Myocyte (in vitro differentiated cells): ENCODE data around the gene PBXIP1. TPM values are rescaled to one million over a fixed set of nuclear protein-coding genes. Genes with fewer than 3 reads are reported as not detected.

Experiments used
- DNase-seq: peaks from one replicate; pipeline ENCODE4 v3.0.0-alpha.2; 2012; ENCODE audit warnings: low read depth
- total RNA-seq: library from RNA; depleted of rRNA; stranded (reverse); fragments of >200 nt; gene quantifications from 2 replicates; pipeline ENCODE4 v1.2.3, GENCODE V29; 2014

PBXIP1 gene
- total RNA-seq, 1 donor from 2014 or later = 535 TPM

GRCh38 chr1:154973344-154974101, 17.6 kb upstream of the PBXIP1 start:
- DNase-seq = peak; percentile 98

- DNase-seq = peak; percentile 93
These were observed 16.8 kb upstream of the PBXIP1 start for GRCh38 chr1:154972517-154973343.

- DNase-seq = no peak
These were observed 16.3 kb upstream of the PBXIP1 start for GRCh38 chr1:154972213-154972516.

GRCh38 chr1:154971341-154971998, 15.6 kb upstream of the PBXIP1 start:
- no peak for DNase-seq

- DNase-seq = peak; percentile 96
These were observed 14.9 kb upstream of the PBXIP1 start, which contains the start of gene SHC1 for GRCh38 chr1:154970631-154971340. Gene SHC1, minus strand, starts transcription at chr1:154970747. Its CDS starts 221 bp downstream, at chr1:154970526.

GRCh38 chr1:154969860-154970452, 14.1 kb upstream of the PBXIP1 start:
- DNase-seq = peak; percentile 7

- no peak for DNase-seq
These were observed 13.3 kb upstream of the PBXIP1 start for GRCh38 chr1:154969246-154969645.

GRCh38 chr1:154968731-154969130, 12.8 kb upstream of the PBXIP1 start:
- DNase-seq = no peak

GRCh38 chr1:154967331-154967950, 11.5 kb upstream of the PBXIP1 start:
- DNase-seq = no peak

- no peak for DNase-seq
These were observed 10.2 kb upstream of the PBXIP1 start for GRCh38 chr1:154966111-154966510.

GRCh38 chr1:154964359-154964758, 8.5 kb upstream of the PBXIP1 start:
- DNase-seq = no peak

GRCh38 chr1:154963643-154964042, 7.7 kb upstream of the PBXIP1 start:
- no peak for DNase-seq

GRCh38 chr1:154962795-154963330, 7.0 kb upstream of the PBXIP1 start:
- DNase-seq = no peak

GRCh38 chr1:154962156-154962749, 6.4 kb upstream of the PBXIP1 start:
- DNase-seq = peak; percentile 39

GRCh38 chr1:154961207-154962155, 5.6 kb upstream of the PBXIP1 start, which contains the start of gene PYGO2:
Gene PYGO2, minus strand, starts transcription at chr1:154961782. Its CDS starts 206 bp downstream, at chr1:154961576.
- peak; percentile 83 for DNase-seq

- DNase-seq = no peak
These were observed 4.7 kb upstream of the PBXIP1 start for GRCh38 chr1:154960446-154961136.

GRCh38 chr1:154959426-154959780, 3.5 kb upstream of the PBXIP1 start:
- DNase-seq = no peak
